ENCODE measurements around the gene GRAP.

DNA sequence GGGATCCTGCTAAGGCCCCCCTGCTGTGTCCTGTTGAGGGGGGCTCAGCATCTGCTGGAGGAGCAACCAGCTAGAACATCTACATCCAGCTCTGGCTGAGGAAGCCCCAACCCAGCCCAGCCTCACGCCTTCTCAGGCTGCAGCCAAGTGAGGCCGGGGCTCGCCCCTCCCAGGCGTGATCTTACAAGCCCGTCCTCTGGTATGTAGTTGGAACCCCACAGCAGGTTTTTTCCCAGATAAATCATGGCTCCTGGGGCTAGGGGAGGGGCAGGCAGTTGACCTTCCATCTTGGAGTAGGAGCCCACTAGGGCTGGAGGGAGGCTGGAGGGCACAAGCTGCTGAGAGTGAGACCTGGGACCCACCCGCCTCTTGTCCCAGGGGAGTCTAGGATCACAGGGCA lies 46.8 kb downstream of the GRAP start:
- TF ChIP-seq, protein P1, sequence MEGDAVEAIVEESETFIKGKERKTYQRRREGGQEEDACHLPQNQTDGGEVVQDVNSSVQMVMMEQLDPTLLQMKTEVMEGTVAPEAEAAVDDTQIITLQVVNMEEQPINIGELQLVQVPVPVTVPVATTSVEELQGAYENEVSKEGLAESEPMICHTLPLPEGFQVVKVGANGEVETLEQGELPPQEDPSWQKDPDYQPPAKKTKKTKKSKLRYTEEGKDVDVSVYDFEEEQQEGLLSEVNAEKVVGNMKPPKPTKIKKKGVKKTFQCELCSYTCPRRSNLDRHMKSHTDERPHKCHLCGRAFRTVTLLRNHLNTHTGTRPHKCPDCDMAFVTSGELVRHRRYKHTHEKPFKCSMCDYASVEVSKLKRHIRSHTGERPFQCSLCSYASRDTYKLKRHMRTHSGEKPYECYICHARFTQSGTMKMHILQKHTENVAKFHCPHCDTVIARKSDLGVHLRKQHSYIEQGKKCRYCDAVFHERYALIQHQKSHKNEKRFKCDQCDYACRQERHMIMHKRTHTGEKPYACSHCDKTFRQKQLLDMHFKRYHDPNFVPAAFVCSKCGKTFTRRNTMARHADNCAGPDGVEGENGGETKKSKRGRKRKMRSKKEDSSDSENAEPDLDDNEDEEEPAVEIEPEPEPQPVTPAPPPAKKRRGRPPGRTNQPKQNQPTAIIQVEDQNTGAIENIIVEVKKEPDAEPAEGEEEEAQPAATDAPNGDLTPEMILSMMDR (IDR thresholded peaks at IDR 0.05; ENCODE audit: borderline replicate concordance, extremely low read depth, low read length, poor library complexity, severe bottlenecking), result no peak
- no peak for TF ChIP-seq EZH2 (IDR thresholded peaks at IDR 0.05; ENCODE audit: borderline replicate concordance, low read depth, low read length, severe bottlenecking)

All from DND-41 (cell line).